22Rv1 (cell line): ENCODE results near the gene ABCC6.

Experiments
- ZFX ChIP-seq: fragments of 450-650 bp; IDR thresholded peaks from 2 replicates; pipeline ENCODE4 v1.6.1; 2017; ENCODE audit warnings: antibody characterized with exemption, borderline replicate concordance
- TF ChIP-seq, protein P1 (sequence below): fragments of 450-650 bp; IDR thresholded peaks from 2 replicates; pipeline ENCODE4 v1.5.1; 2017; ENCODE audit warnings: mild to moderate bottlenecking

DNA sequence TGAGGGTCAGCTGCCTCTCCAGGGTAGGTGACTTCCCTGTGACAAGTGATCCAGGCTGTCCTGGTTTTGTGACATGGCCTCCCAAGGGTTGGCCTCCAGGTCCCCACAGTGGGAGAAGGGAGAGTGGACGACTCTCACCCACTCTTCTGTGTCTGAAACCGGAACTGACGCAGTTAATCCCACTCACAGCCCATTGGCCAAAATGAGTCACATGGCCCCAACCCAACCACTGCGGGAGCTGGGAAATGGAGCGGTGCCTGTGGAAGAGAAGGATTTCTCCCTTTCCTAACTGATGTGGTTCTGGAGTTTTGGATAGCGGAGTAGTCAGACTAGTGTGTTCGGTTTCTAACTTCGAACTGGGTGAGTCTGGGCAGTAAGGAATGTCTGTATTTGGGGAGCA, 79.4 kb downstream of the ABCC6 start:
- TF ChIP-seq, protein P1, sequence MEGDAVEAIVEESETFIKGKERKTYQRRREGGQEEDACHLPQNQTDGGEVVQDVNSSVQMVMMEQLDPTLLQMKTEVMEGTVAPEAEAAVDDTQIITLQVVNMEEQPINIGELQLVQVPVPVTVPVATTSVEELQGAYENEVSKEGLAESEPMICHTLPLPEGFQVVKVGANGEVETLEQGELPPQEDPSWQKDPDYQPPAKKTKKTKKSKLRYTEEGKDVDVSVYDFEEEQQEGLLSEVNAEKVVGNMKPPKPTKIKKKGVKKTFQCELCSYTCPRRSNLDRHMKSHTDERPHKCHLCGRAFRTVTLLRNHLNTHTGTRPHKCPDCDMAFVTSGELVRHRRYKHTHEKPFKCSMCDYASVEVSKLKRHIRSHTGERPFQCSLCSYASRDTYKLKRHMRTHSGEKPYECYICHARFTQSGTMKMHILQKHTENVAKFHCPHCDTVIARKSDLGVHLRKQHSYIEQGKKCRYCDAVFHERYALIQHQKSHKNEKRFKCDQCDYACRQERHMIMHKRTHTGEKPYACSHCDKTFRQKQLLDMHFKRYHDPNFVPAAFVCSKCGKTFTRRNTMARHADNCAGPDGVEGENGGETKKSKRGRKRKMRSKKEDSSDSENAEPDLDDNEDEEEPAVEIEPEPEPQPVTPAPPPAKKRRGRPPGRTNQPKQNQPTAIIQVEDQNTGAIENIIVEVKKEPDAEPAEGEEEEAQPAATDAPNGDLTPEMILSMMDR, result no peak
- TF ChIP-seq ZFX, result no peak
